ENCODE data around the gene PACRG.

PACRG gene

DNA sequence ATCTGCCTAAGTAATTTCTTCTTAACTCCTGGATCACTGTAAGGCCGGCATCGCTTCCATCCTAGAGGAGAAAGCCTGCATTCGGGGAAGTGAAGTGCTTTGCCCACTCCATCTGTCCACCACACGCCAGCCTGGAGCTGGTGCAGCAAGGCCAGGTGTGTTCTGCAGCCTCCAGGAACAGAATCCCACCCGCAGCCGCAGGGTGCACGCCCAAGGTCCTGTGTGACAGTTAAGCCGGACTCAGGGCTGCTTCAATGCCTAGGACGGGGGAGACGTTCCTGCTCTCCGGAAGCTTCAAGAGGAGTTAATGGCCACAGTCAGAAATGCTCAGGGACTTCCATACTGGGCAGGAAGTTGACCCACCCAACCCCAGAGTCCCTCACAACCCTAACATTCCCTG, 600.6 kb downstream of the PACRG start:
- no peak for DNase-seq (ENCODE audit: low read depth)
- TF ChIP-seq POLR2A (IDR thresholded peaks at IDR 0.05; ENCODE audit: extremely low read depth, insufficient read length): no peak
- TF ChIP-seq, protein P1, sequence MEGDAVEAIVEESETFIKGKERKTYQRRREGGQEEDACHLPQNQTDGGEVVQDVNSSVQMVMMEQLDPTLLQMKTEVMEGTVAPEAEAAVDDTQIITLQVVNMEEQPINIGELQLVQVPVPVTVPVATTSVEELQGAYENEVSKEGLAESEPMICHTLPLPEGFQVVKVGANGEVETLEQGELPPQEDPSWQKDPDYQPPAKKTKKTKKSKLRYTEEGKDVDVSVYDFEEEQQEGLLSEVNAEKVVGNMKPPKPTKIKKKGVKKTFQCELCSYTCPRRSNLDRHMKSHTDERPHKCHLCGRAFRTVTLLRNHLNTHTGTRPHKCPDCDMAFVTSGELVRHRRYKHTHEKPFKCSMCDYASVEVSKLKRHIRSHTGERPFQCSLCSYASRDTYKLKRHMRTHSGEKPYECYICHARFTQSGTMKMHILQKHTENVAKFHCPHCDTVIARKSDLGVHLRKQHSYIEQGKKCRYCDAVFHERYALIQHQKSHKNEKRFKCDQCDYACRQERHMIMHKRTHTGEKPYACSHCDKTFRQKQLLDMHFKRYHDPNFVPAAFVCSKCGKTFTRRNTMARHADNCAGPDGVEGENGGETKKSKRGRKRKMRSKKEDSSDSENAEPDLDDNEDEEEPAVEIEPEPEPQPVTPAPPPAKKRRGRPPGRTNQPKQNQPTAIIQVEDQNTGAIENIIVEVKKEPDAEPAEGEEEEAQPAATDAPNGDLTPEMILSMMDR (IDR thresholded peaks at IDR 0.05; ENCODE audit: low read depth, low read length): no peak
- no peak for TF ChIP-seq MYC (IDR thresholded peaks at IDR 0.05; ENCODE audit: low read depth, low read length)
- TF ChIP-seq, protein P2, sequence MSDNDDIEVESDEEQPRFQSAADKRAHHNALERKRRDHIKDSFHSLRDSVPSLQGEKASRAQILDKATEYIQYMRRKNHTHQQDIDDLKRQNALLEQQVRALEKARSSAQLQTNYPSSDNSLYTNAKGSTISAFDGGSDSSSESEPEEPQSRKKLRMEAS (IDR thresholded peaks at IDR 0.05; ENCODE audit: low read depth, low read length): no peak
- no peak overlapping the region for H3K4me3 ChIP-seq (ENCODE audit: low read depth, low read length)

DNA sequence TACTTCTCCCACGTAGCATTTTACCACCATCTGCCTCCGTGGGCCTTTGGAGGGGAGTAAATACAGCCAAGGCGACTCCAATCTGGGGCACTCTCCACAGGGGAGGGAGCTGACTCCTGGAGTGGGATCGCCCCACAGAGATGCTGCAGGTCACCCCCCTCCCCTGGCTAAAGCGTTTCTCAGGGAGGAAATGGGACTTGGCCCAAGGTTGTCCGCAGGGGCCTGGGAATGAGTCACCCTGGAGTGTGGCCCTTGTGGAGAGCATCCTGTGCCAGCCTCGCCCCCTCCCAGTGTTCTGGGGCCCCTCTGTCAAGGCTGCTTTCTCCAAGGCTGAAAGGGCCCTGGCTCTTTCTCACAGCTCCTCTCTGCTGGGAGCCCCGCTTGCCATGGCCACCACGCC, 602.2 kb downstream of the PACRG start:
- DNase-seq (ENCODE audit: low read depth): no peak
- TF ChIP-seq MYC (IDR thresholded peaks at IDR 0.05; ENCODE audit: low read depth, low read length): no peak
- no peak for TF ChIP-seq POLR2A (IDR thresholded peaks at IDR 0.05; ENCODE audit: extremely low read depth, insufficient read length)
- TF ChIP-seq, protein P2 (IDR thresholded peaks at IDR 0.05; ENCODE audit: low read depth, low read length): no peak
- TF ChIP-seq, protein P1 (IDR thresholded peaks at IDR 0.05; ENCODE audit: low read depth, low read length): no peak
- H3K4me3 ChIP-seq (ENCODE audit: low read depth, low read length): no peak overlapping the region

DNA sequence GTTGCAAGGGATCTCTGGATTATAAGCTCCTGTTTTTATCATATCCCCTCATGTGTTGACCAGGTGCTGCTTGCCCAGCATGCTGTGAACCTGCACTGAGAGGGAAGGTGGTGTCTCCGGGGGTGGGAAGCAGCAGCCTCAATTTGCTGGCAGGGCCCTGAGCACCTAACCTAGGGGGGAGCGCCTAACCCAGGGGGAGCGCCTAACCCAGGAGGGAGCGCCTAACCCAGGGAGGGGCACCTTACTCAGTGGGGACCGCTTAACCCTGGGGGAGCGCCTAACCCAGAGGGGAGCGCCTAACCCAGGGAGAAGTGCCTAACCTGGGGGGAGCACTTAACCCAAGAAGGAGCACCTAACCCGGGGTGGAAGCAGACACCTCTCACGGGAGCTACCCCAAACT, 603.5 kb downstream of the PACRG start:
- TF ChIP-seq, protein P2 (IDR thresholded peaks at IDR 0.05; ENCODE audit: low read depth, low read length): no peak
- no peak for TF ChIP-seq POLR2A (IDR thresholded peaks at IDR 0.05; ENCODE audit: extremely low read depth, insufficient read length)
- TF ChIP-seq, protein P1 (IDR thresholded peaks at IDR 0.05; ENCODE audit: low read depth, low read length): no peak
- no peak for TF ChIP-seq MYC (IDR thresholded peaks at IDR 0.05; ENCODE audit: low read depth, low read length)
- H3K4me3 ChIP-seq (ENCODE audit: low read depth, low read length): no peak overlapping the region
- DNase-seq (ENCODE audit: low read depth): no peak

DNA sequence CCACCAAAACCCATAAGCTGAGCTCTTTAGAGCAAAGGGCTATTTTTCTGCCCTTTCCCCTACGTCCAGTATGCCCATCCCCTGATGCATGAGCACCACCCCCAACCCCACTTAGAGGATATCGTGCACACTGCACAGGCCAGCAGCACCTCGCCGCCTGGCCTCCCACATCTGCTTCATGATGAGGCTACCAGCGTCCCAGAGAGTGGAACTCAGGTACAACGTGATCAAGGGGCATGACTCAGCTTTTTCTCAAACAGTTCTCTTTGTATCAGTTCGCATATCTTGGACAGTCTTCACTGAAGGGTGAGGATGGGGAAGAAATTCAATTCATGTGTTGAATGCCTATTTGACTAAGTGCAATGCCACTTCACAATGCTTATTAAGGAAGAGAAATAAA, 604.8 kb downstream of the PACRG start:
- TF ChIP-seq MYC (IDR thresholded peaks at IDR 0.05; ENCODE audit: low read depth, low read length): no peak
- TF ChIP-seq, protein P1 (IDR thresholded peaks at IDR 0.05; ENCODE audit: low read depth, low read length): no peak
- TF ChIP-seq POLR2A (IDR thresholded peaks at IDR 0.05; ENCODE audit: extremely low read depth, insufficient read length): no peak
- no peak overlapping the region for H3K4me3 ChIP-seq (ENCODE audit: low read depth, low read length)
- DNase-seq (ENCODE audit: low read depth): no peak

DNA sequence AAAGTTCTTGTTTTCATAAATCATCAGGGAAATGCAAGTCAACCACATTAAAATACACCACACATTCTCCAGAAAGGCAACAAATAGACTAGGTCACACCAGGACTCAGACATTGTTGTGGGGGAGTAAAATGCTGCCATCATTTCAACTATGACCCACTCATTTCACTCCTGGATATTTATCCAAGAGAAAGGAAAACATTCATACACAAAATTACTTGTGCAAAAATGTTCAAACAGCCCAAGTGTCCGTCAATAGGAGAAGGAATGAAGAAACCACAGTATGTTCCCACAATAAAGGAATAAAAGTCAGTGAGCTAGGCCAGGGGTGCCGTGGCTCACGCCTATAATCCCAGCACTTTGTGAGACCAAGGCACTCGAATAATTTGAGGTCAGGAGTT, 605.3 kb downstream of the PACRG start:
- DNase-seq (ENCODE audit: low read depth): no peak
- TF ChIP-seq, protein P1 (IDR thresholded peaks at IDR 0.05; ENCODE audit: low read depth, low read length): no peak
- no peak for TF ChIP-seq POLR2A (IDR thresholded peaks at IDR 0.05; ENCODE audit: extremely low read depth, insufficient read length)
- no peak for TF ChIP-seq MYC (IDR thresholded peaks at IDR 0.05; ENCODE audit: low read depth, low read length)
- TF ChIP-seq, protein P2 (IDR thresholded peaks at IDR 0.05; ENCODE audit: low read depth, low read length): no peak
- H3K4me3 ChIP-seq (ENCODE audit: low read depth, low read length): no peak overlapping the region

Measured in NB4 (cell line).